K562 (cell line): ENCODE data around the gene GPC1.

ENCODE experiments used
- FOXK1 ChIP-seq: sonication (generic); formaldehyde crosslinking; IDR thresholded peaks from 2 replicates; pipeline ENCODE4 v1.8.0; 2022; ENCODE audit warnings: missing genetic modification reagents, mild to moderate bottlenecking, borderline replicate concordance
- SAP30 ChIP-seq: fragments of 200-600 bp; sonication (generic); IDR thresholded peaks from 2 replicates; pipeline ENCODE4 v1.6.1; 2012; ENCODE audit warnings: borderline replicate concordance, low read depth, mild to moderate bottlenecking, moderate library complexity, low read length, control low read depth, inconsistent platforms; ENCODE audit not compliant: insufficient read depth, poor library complexity, severe bottlenecking
- SRSF3 ChIP-seq: fragments of 200-400 bp; formaldehyde crosslinking; IDR thresholded peaks from 2 replicates; pipeline ENCODE4 v1.6.1; 2016; ENCODE audit warnings: mild to moderate bottlenecking, low read length, moderate library complexity; ENCODE audit not compliant: insufficient read depth
- TAF1 ChIP-seq: IDR thresholded peaks from 2 replicates; pipeline ENCODE4 v1.6.1; 2011; ENCODE audit warnings: mild to moderate bottlenecking, low read length, moderate library complexity; ENCODE audit not compliant: insufficient read depth, control insufficient read depth, severe bottlenecking; ENCODE audit errors: extremely low read depth
- YY1 ChIP-seq, 3 experiments: IDR thresholded peaks; 2 replicates each; pipeline ENCODE4 v1.6.1; 2011; ENCODE audit warnings: low read length in 2 of 3, mild to moderate bottlenecking in 2 of 3, moderate library complexity in 2 of 3, borderline replicate concordance in 1 of 3, control low read depth in 1 of 3, low read depth in 1 of 3; ENCODE audit not compliant: insufficient read depth in 3 of 3, insufficient replicate concordance in 2 of 3, control insufficient read depth in 1 of 3, insufficient read length in 1 of 3; ENCODE audit errors: extremely low read depth in 1 of 3
- ZC3H4 ChIP-seq: sonication (generic); formaldehyde crosslinking; IDR thresholded peaks from 2 replicates; pipeline ENCODE4 v1.9.0; 2021; ENCODE audit warnings: missing genetic modification reagents, borderline replicate concordance
- TF ChIP-seq, protein P1 (sequence below): sonication (generic); formaldehyde crosslinking; IDR thresholded peaks from 2 replicates; pipeline ENCODE4 v1.8.1; 2023; ENCODE audit warnings: mild to moderate bottlenecking, missing genetic modification reagents, moderate library complexity

DNA sequence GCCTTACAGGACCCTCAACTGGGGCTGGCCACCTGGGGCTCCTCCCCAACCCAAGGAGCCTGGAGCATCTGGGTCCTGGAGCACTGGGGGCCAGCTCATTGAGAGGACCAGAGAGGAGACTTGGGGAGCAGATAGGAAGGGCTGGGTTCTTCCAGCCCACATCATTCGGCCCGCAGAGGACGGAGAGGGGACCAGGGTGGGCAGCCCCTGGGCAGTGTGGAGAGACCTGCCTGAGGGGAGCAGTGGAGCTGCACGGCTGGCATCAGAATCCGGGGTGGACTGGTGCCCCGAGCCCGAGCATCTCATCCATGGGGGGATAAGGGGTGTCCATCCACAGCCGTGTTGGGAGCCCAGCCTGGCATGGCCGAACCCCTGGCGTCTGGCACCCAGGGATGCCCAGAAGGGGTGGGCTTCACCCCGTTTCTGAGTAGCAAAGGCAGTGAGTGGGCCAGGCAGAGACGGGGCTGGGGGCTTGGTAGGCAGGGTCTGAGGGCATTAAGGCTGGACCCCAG, 11.3 kb downstream of the GPC1 start:
- no peak for TF ChIP-seq ZC3H4 (CRISPR knock-in tag)
- TF ChIP-seq FOXK1 (CRISPR knock-in tag) = no peak
- TF ChIP-seq, protein P1, sequence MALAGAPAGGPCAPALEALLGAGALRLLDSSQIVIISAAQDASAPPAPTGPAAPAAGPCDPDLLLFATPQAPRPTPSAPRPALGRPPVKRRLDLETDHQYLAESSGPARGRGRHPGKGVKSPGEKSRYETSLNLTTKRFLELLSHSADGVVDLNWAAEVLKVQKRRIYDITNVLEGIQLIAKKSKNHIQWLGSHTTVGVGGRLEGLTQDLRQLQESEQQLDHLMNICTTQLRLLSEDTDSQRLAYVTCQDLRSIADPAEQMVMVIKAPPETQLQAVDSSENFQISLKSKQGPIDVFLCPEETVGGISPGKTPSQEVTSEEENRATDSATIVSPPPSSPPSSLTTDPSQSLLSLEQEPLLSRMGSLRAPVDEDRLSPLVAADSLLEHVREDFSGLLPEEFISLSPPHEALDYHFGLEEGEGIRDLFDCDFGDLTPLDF (CRISPR knock-in tag) = no peak
- no peak for TF ChIP-seq YY1 (IDR thresholded peaks at IDR 0.05; ENCODE audit: borderline replicate concordance in 1 of 3, control insufficient read depth in 1 of 3, extremely low read depth in 1 of 3, insufficient read depth in 3 of 3, insufficient read length in 1 of 3, insufficient replicate concordance in 2 of 3, low read depth in 1 of 3, low read length in 2 of 3)
- TF ChIP-seq SAP30 = no peak
- TF ChIP-seq TAF1 = no peak
- TF ChIP-seq SRSF3 = no peak
